Measurements from ENCODE around the gene KRT85.
"Not testable (repeated sequence)": the region's sequence is repeated elsewhere in the genome, so short reads cannot be mapped to it uniquely, and the experiment has no call there.

Gene KRT85

GRCh38 chr12:52366738-52367485, at the start of gene KRT85:
KRT85 (minus strand) TSS chr12:52367481; CDS start chr12:52367405, 76 bp downstream.
- H3K27me3 Mint-ChIP-seq: peaks cover 3% of the 10 kb centered on the region
- no peaks in the 10 kb centered on the region for H3K9me3 Mint-ChIP-seq (ENCODE audit: low read depth)
- no peaks in the 10 kb centered on the region for H3K36me3 Mint-ChIP-seq
- H3K4me3 Mint-ChIP-seq: no peak within 1 kb of the TSS
- no peak within 1 kb of the TSS for H3K27ac Mint-ChIP-seq
- H3K4me1 Mint-ChIP-seq (ENCODE audit: low read depth): no peaks in the 10 kb centered on the region

DNA sequence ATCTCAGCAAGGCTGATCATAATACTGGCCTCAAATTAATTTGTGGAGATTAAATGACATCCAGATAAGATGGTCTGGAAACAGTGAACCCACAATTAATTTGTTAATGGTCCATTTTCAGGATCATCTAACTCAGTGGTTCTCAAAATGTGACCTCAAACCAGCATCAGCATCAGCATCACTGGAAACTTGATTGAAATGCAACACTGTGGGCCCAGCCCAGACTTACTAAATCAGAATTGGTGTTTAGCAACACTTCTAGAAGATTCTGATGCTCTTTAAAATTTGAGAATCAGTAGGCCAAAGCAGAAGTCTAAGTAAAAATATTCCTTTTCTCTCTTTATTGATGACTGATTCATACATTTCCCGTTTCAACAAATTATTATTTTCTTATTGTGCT, 49.5 kb upstream of the KRT85 start:
- no peaks in the 10 kb centered on the region for H3K4me1 Mint-ChIP-seq (ENCODE audit: low read depth)
- no peaks in the 10 kb centered on the region for H3K9me3 Mint-ChIP-seq (ENCODE audit: low read depth)
- no peak overlapping the region for H3K4me3 Mint-ChIP-seq
- no peaks in the 10 kb centered on the region for H3K36me3 Mint-ChIP-seq
- H3K27me3 Mint-ChIP-seq: peaks cover 4% of the 10 kb centered on the region
- H3K27ac Mint-ChIP-seq: no peak overlapping the region

GRCh38 chr12:52415870-52416750, 48.8 kb upstream of the KRT85 start:
- H3K27ac Mint-ChIP-seq: no peak overlapping the region
- H3K27me3 Mint-ChIP-seq: peaks cover 4% of the 10 kb centered on the region
- H3K4me3 Mint-ChIP-seq: no peak overlapping the region
- no peaks in the 10 kb centered on the region for H3K9me3 Mint-ChIP-seq (ENCODE audit: low read depth)
- H3K36me3 Mint-ChIP-seq: no peaks in the 10 kb centered on the region
- H3K4me1 Mint-ChIP-seq (ENCODE audit: low read depth): no peaks in the 10 kb centered on the region

GRCh38 chr12:52414936-52415335, 47.7 kb upstream of the KRT85 start:
- H3K27me3 Mint-ChIP-seq: peaks cover 4% of the 10 kb centered on the region
- no peak overlapping the region for H3K4me3 Mint-ChIP-seq
- H3K36me3 Mint-ChIP-seq: no peaks in the 10 kb centered on the region
- H3K9me3 Mint-ChIP-seq (ENCODE audit: low read depth): no peaks in the 10 kb centered on the region
- no peaks in the 10 kb centered on the region for H3K4me1 Mint-ChIP-seq (ENCODE audit: low read depth)
- no peak overlapping the region for H3K27ac Mint-ChIP-seq

DNA sequence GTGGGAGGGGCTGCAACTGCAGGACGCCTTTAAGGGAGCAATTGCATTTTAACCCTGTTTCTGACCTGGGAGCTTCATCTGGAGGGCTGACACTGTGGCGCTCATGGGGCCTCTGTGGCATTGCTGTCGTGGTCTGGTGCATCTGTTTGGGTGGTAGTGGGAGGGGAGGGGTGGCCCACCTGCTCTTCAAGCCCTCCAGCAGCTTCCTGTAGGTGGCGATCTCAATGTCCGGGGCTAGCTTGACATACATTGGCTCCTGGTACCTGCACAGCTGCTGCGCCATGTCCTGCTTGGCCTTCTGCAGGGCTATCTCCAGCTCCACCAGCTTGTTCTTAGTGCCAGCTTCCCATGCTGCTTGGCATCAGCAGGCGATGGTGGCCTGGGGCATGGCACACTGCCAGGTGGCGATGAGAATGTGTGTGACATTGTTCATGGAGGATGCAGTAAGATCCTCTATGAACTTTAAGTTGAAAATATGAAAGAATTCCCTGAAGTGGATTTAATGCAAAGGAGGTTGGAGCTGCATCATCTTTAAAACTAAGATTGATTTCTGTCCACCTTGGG, 46.6 kb upstream of the KRT85 start:
- H3K9me3 Mint-ChIP-seq (ENCODE audit: low read depth): no peaks in the 10 kb centered on the region
- no peaks in the 10 kb centered on the region for H3K36me3 Mint-ChIP-seq
- no peaks in the 10 kb centered on the region for H3K4me1 Mint-ChIP-seq (ENCODE audit: low read depth)
- H3K4me3 Mint-ChIP-seq: no peak overlapping the region
- no peak overlapping the region for H3K27ac Mint-ChIP-seq
- H3K27me3 Mint-ChIP-seq: peaks cover 4% of the 10 kb centered on the region

DNA sequence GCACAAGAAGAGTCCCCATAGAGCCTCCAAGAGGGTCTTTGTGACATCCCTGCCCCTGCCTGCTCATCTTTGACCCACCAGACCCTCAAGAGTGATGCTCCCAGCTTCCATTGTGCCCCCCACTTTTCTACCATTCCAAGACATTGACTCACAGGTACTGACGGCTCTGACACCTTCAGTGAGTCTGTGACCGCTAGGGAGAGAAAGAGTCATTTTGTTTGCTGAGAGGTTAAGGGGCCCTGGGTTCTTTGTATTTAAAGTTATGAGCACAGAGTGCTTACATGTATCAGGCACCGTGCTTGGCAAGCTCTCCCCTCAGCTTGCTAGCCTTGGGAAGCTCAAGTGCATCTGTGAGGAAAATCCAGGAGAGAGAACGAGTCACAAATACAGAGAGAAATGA, 45.9 kb upstream of the KRT85 start:
- no peaks in the 10 kb centered on the region for H3K36me3 Mint-ChIP-seq
- no peaks in the 10 kb centered on the region for H3K4me1 Mint-ChIP-seq (ENCODE audit: low read depth)
- no peak overlapping the region for H3K27ac Mint-ChIP-seq
- H3K4me3 Mint-ChIP-seq: no peak overlapping the region
- H3K9me3 Mint-ChIP-seq (ENCODE audit: low read depth): no peaks in the 10 kb centered on the region
- peaks cover 6% of the 10 kb centered on the region for H3K27me3 Mint-ChIP-seq

DNA sequence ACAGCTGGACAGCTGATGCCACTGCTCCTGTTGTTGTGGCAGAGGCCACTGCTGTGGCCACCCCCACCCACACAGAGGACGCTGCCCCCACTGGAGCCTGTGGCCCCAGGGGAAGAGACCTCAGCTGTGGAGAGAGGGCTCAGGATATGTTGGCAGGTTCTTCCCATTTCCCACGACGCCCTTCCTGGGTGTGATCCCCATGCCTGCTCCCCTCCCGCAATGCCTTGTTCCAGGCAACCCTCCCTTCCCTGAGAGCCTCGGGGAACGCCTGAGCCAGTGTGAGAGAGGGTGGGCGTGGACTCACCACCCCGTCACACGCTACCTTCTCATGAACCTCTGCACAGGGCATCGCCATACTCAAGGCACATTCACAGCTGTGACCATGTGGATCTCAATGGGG, 44.5 kb upstream of the KRT85 start:
- no peak overlapping the region for H3K4me3 Mint-ChIP-seq
- peaks cover 6% of the 10 kb centered on the region for H3K27me3 Mint-ChIP-seq
- no peaks in the 10 kb centered on the region for H3K4me1 Mint-ChIP-seq (ENCODE audit: low read depth)
- no peaks in the 10 kb centered on the region for H3K36me3 Mint-ChIP-seq
- H3K9me3 Mint-ChIP-seq (ENCODE audit: low read depth): no peaks in the 10 kb centered on the region
- no peak overlapping the region for H3K27ac Mint-ChIP-seq

- H3K36me3 Mint-ChIP-seq; H3K27ac Mint-ChIP-seq; H3K4me3 Mint-ChIP-seq; H3K27me3 Mint-ChIP-seq; H3K4me1 Mint-ChIP-seq (ENCODE audit: low read depth); H3K9me3 Mint-ChIP-seq (ENCODE audit: low read depth): not testable (repeated sequence)
Measured at GRCh38 chr12:52410589-52411248, 43.4 kb upstream of the KRT85 start.

DNA sequence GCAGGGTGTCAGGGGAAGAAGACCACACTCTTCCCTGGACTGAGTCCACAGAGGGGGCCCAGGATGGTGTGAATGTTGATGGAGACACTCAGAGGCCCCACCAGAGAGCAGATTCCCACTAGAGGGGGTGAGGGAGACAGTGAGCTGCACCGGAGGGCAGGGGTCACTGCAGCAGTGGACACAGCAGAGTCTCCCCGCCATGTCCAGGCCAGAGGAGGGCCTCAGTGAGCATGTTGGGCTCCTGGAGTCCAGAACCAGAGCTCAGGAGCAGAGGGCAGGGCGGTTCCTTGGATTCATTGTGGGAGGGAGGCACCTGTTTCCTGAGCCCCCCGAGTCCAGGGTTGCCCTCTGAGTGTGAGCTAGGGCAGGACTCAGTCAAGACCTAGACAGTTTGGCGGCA, 40.6 kb upstream of the KRT85 start:
- H3K4me1 Mint-ChIP-seq (ENCODE audit: low read depth): no peaks in the 10 kb centered on the region
- no peak overlapping the region for H3K27ac Mint-ChIP-seq
- peaks cover 2% of the 10 kb centered on the region for H3K27me3 Mint-ChIP-seq
- H3K4me3 Mint-ChIP-seq: no peak overlapping the region
- H3K36me3 Mint-ChIP-seq: no peaks in the 10 kb centered on the region
- no peaks in the 10 kb centered on the region for H3K9me3 Mint-ChIP-seq (ENCODE audit: low read depth)

- Mint-ChIP-seq H3K4me3 (no peak within 1 kb of the TSS), H3K27me3 (peaks cover 2% of the 10 kb centered on the region), H3K4me1 (ENCODE audit: low read depth) (no peaks in the 10 kb centered on the region), H3K27ac (no peak within 1 kb of the TSS), H3K9me3 (ENCODE audit: low read depth) (no peaks in the 10 kb centered on the region), H3K36me3 (no peaks in the 10 kb centered on the region)
Measured at GRCh38 chr12:52405922-52406385, 38.7 kb upstream of the KRT85 start, which contains the start of gene KRT82. KRT82 (minus strand) TSS chr12:52406335; CDS start chr12:52406277, 58 bp downstream.

DNA sequence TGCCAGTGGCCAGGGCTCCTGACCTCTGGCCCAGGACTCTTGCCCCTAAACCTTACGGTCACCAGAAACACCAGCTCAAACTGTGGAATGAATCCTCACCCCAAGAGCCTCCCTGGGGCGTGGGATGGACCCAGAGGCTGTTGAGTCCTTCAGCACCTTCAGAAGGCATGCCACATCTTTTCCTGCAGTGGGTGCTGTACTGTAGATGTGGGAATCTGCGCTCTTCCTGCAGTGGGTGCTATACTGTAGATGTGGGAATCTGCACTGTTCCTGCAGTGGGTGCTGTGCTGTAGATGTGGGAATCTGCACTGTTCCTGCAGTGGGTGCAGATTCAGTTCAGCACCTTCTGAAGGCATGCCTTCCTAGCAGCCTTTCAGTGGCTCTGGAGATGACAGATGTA, 37.7 kb upstream of the KRT85 start:
- H3K27ac Mint-ChIP-seq: no peak overlapping the region
- no peaks in the 10 kb centered on the region for H3K9me3 Mint-ChIP-seq (ENCODE audit: low read depth)
- H3K27me3 Mint-ChIP-seq: peaks cover 2% of the 10 kb centered on the region
- no peak overlapping the region for H3K4me3 Mint-ChIP-seq
- no peaks in the 10 kb centered on the region for H3K36me3 Mint-ChIP-seq
- H3K4me1 Mint-ChIP-seq (ENCODE audit: low read depth): no peaks in the 10 kb centered on the region

DNA sequence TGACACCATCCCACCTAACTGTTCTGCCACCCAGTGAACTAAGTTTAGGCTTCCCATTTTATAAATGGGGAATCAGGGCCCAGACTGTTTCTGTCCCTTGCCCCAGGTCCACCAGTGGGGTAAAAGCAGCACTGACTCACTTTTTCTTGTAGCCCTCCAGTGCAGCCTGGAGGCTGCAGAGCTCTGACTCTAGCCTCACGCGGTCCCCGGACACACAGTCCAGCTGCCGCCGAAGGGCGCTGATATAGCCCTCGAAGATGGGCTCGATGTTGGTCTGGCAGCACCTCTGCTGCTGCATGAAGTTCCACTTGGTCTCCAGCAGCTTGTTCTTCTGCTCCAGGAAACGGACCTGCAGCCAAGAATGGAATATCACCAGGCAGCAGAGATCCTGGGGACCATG, 36.3 kb upstream of the KRT85 start:
- peaks cover 2% of the 10 kb centered on the region for H3K27me3 Mint-ChIP-seq
- H3K36me3 Mint-ChIP-seq: no peaks in the 10 kb centered on the region

GRCh38 chr12:52402873-52403540, 35.7 kb upstream of the KRT85 start:
- no peaks in the 10 kb centered on the region for H3K36me3 Mint-ChIP-seq
- H3K4me1 Mint-ChIP-seq (ENCODE audit: low read depth): no peaks in the 10 kb centered on the region
- no peak overlapping the region for H3K27ac Mint-ChIP-seq
- H3K9me3 Mint-ChIP-seq (ENCODE audit: low read depth): no peaks in the 10 kb centered on the region
- H3K27me3 Mint-ChIP-seq: no peaks in the 10 kb centered on the region
- no peak overlapping the region for H3K4me3 Mint-ChIP-seq

More for the DNA sequence above, 36.3 kb upstream of the KRT85 start:
- no peaks in the 10 kb centered on the region for H3K4me1 Mint-ChIP-seq (ENCODE audit: low read depth)
- H3K9me3 Mint-ChIP-seq (ENCODE audit: low read depth): no peaks in the 10 kb centered on the region
- H3K27ac Mint-ChIP-seq: no peak overlapping the region
- no peak overlapping the region for H3K4me3 Mint-ChIP-seq

GRCh38 chr12:52402377-52402776, 35.1 kb upstream of the KRT85 start:
- H3K9me3 Mint-ChIP-seq (ENCODE audit: low read depth): no peaks in the 10 kb centered on the region
- no peaks in the 10 kb centered on the region for H3K27me3 Mint-ChIP-seq
- H3K27ac Mint-ChIP-seq: no peak overlapping the region
- no peaks in the 10 kb centered on the region for H3K4me1 Mint-ChIP-seq (ENCODE audit: low read depth)
- H3K4me3 Mint-ChIP-seq: no peak overlapping the region
- no peaks in the 10 kb centered on the region for H3K36me3 Mint-ChIP-seq
